ENCODE measurements around the gene LONP2.

LONP2 gene

GRCh38 chr16:48334325-48334724, 90.2 kb downstream of the LONP2 start:
- H3F3A ChIP-seq (ENCODE audit: insufficient read depth) = no peaks in the 10 kb centered on the region
- no peaks in the 10 kb centered on the region for H4K20me1 ChIP-seq (ENCODE audit: low read depth, low read length)
- H3K9me2 ChIP-seq (replicated peaks; ENCODE audit: insufficient read depth, low read length) = no peaks in the 10 kb centered on the region
- no peak overlapping the region for H3K4me3 ChIP-seq (ENCODE audit: insufficient read depth, low read length, poor library complexity, severe bottlenecking)
- H3K9me3 ChIP-seq (ENCODE audit: insufficient read depth, low read length) = no peaks in the 10 kb centered on the region
- no peak overlapping the region for H2AFZ ChIP-seq (ENCODE audit: low read depth, low read length, severe bottlenecking)
- TF ChIP-seq CTCF (IDR thresholded peaks at IDR 0.05; ENCODE audit: insufficient read depth, low read length, poor library complexity, severe bottlenecking) (no peak), EZH2phosphoT487 (conservative IDR thresholded peaks at IDR 0.05; ENCODE audit: low read length) (no peak)
- 0 out of 2 replicates have a peak, but pooled peaks cover 3% of the 10 kb centered on the region for H3K36me3 ChIP-seq (ENCODE audit: low read length)
- no peak overlapping the region for H3K4me2 ChIP-seq (ENCODE audit: low read depth, low read length, poor library complexity, severe bottlenecking)
- H3K27me3 ChIP-seq (ENCODE audit: low read length) = no peaks in the 10 kb centered on the region
- no peak overlapping the region for H3K9ac ChIP-seq (ENCODE audit: low read length)
- no peaks in the 10 kb centered on the region for H3K79me2 ChIP-seq (ENCODE audit: insufficient read depth, low read length)
- no peak overlapping the region for H3K27ac ChIP-seq (ENCODE audit: low read depth, low read length)

- H3K79me2 ChIP-seq (ENCODE audit: insufficient read depth, low read length) = no peaks in the 10 kb centered on the region
- H3K4me2 ChIP-seq (ENCODE audit: low read depth, low read length, poor library complexity, severe bottlenecking) = no peak overlapping the region
- H3K4me3 ChIP-seq (ENCODE audit: insufficient read depth, low read length, poor library complexity, severe bottlenecking) = no peak overlapping the region
- H3K36me3 ChIP-seq (ENCODE audit: low read length) = peaks cover 3% of the 10 kb centered on the region; the same call in 1 of the 2 replicates
- no peak overlapping the region for H3K27ac ChIP-seq (ENCODE audit: low read depth, low read length)
- H2AFZ ChIP-seq (ENCODE audit: low read depth, low read length, severe bottlenecking) = no peak overlapping the region
- no peaks in the 10 kb centered on the region for H3K9me3 ChIP-seq (ENCODE audit: insufficient read depth, low read length)
- H3F3A ChIP-seq (ENCODE audit: insufficient read depth) = no peaks in the 10 kb centered on the region
- H3K9ac ChIP-seq (ENCODE audit: low read length) = no peak overlapping the region
- no peaks in the 10 kb centered on the region for H3K9me2 ChIP-seq (replicated peaks; ENCODE audit: insufficient read depth, low read length)
- no peak for TF ChIP-seq EZH2phosphoT487 (conservative IDR thresholded peaks at IDR 0.05; ENCODE audit: low read length)
- no peak for TF ChIP-seq CTCF (IDR thresholded peaks at IDR 0.05; ENCODE audit: insufficient read depth, low read length, poor library complexity, severe bottlenecking)
- H4K20me1 ChIP-seq (ENCODE audit: low read depth, low read length) = no peaks in the 10 kb centered on the region
- H3K27me3 ChIP-seq (ENCODE audit: low read length) = no peaks in the 10 kb centered on the region
Observed at GRCh38 chr16:48335961-48336360, 91.9 kb downstream of the LONP2 start.

- TF ChIP-seq EZH2phosphoT487 (conservative IDR thresholded peaks at IDR 0.05; ENCODE audit: low read length) = no peak
- H3K9me2 ChIP-seq (replicated peaks; ENCODE audit: insufficient read depth, low read length) = no peaks in the 10 kb centered on the region
- H3K4me3 ChIP-seq (ENCODE audit: insufficient read depth, low read length, poor library complexity, severe bottlenecking) = no peak overlapping the region
- H2AFZ ChIP-seq (ENCODE audit: low read depth, low read length, severe bottlenecking) = no peak overlapping the region
- no peaks in the 10 kb centered on the region for H3K79me2 ChIP-seq (ENCODE audit: insufficient read depth, low read length)
- no peak overlapping the region for H3K9ac ChIP-seq (ENCODE audit: low read length)
- H4K20me1 ChIP-seq (ENCODE audit: low read depth, low read length) = no peaks in the 10 kb centered on the region
- H3K27ac ChIP-seq (ENCODE audit: low read depth, low read length) = no peak overlapping the region
- no peaks in the 10 kb centered on the region for H3K9me3 ChIP-seq (ENCODE audit: insufficient read depth, low read length)
- H3F3A ChIP-seq (ENCODE audit: insufficient read depth) = no peaks in the 10 kb centered on the region
- H3K27me3 ChIP-seq (ENCODE audit: low read length) = no peaks in the 10 kb centered on the region
- no peak overlapping the region for H3K4me2 ChIP-seq (ENCODE audit: low read depth, low read length, poor library complexity, severe bottlenecking)
- H3K36me3 ChIP-seq (ENCODE audit: low read length) = peaks cover 3% of the 10 kb centered on the region; the same call in 1 of the 2 replicates
Observed at GRCh38 chr16:48340054-48340453, 96.0 kb downstream of the LONP2 start.

GRCh38 chr16:48342591-48342990, 98.5 kb downstream of the LONP2 start:
- no peak overlapping the region for H2AFZ ChIP-seq (ENCODE audit: low read depth, low read length, severe bottlenecking)
- no peak overlapping the region for H3K27ac ChIP-seq (ENCODE audit: low read depth, low read length)
- H3K9me2 ChIP-seq (replicated peaks; ENCODE audit: insufficient read depth, low read length) = no peaks in the 10 kb centered on the region
- no peak overlapping the region for H3K4me2 ChIP-seq (ENCODE audit: low read depth, low read length, poor library complexity, severe bottlenecking)
- no peaks in the 10 kb centered on the region; the same call in 1 of the 2 replicates for H3K36me3 ChIP-seq (ENCODE audit: low read length)
- H3K79me2 ChIP-seq (ENCODE audit: insufficient read depth, low read length) = no peaks in the 10 kb centered on the region
- no peaks in the 10 kb centered on the region for H3K27me3 ChIP-seq (ENCODE audit: low read length)
- no peaks in the 10 kb centered on the region for H4K20me1 ChIP-seq (ENCODE audit: low read depth, low read length)
- no peak overlapping the region for H3K9ac ChIP-seq (ENCODE audit: low read length)
- H3K9me3 ChIP-seq (ENCODE audit: insufficient read depth, low read length) = no peaks in the 10 kb centered on the region
- H3K4me3 ChIP-seq (ENCODE audit: insufficient read depth, low read length, poor library complexity, severe bottlenecking) = no peak overlapping the region
- no peaks in the 10 kb centered on the region for H3F3A ChIP-seq (ENCODE audit: insufficient read depth)
- no peak for TF ChIP-seq CTCF (IDR thresholded peaks at IDR 0.05; ENCODE audit: insufficient read depth, low read length, poor library complexity, severe bottlenecking)
- TF ChIP-seq EZH2phosphoT487 (conservative IDR thresholded peaks at IDR 0.05; ENCODE audit: low read length) = no peak

Measured in SU-DHL-6 (cell line).